ENCODE data around the gene POP4. TPM values are rescaled to one million over a fixed set of nuclear protein-coding genes. Genes with fewer than 3 reads are reported as not detected.
A peak's percentile ranks its signal among the peaks of the same experiment; 100 is the strongest.

The POP4 gene
- total and polyA plus RNA-seq, 5 donors: 50.2 to 78.3 (median 56.4) TPM

DNA sequence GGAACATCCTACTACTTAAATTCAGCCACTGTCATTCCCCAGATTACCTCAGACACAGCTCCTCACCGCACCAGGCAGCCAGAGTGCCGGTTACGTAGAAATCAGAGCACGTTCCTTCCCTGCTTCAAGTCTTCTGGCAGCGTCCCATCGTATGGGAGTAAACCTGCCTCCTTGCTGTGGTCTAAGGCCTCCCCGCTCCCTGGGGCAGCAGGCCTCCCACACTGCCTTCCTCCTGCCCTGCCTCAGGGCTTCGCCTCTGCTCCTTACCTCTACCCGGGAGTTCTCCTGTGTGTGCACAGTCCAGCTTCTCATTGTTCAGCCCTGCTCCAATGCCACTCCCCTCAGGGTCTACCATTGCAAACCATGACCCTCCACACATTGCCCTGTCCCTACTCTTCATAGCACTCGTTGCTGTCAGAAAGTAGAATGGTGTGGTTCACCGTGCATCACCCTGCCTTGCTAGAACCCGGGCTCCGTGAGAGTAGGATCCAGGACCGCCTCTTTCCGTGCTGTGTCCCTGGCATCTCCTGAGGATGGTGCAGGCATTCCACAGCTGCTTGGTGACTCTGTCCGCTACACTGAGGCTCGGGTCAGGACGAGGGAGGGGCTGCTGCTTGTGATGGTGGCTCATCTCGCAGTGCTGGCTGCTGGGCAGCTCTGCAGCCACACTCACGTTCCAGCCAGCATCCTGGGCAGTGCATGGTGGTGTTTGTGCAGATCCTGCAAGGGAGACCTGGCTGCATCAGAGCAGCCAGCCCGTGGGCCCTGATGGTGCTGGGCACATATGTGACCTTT lies 6.9 kb downstream of the POP4 start:
- 87% methylated on average over 21 of the region's 21 CpGs for WGBS
- Histone ChIP-seq H3K4me3 (ENCODE audit: low read length) (no peak overlapping the region), H3K27ac (ENCODE audit: low read length) (no peak overlapping the region), H3K27me3 (ENCODE audit: control insufficient read depth, insufficient read depth) (no peaks in the 10 kb centered on the region), H3K4me1 (ENCODE audit: control insufficient read depth, insufficient read depth, low read length) (no peaks in the 10 kb centered on the region), H3K9me3 (ENCODE audit: control insufficient read depth, low read length) (no peaks in the 10 kb centered on the region)
- no peak for ATAC-seq
- peak in 1 of 3 donors; percentile 15 for DNase-seq
- intact Hi-C loops (cut with DNase I): loop anchor here (5.0 to 10.0 kb wide), 6 partner anchors 49 to 109 kb away; partner anchors contain the start of genes C19orf12 (in 1 of the 4) and PLEKHF1 (in 1 of the 4)

DNA sequence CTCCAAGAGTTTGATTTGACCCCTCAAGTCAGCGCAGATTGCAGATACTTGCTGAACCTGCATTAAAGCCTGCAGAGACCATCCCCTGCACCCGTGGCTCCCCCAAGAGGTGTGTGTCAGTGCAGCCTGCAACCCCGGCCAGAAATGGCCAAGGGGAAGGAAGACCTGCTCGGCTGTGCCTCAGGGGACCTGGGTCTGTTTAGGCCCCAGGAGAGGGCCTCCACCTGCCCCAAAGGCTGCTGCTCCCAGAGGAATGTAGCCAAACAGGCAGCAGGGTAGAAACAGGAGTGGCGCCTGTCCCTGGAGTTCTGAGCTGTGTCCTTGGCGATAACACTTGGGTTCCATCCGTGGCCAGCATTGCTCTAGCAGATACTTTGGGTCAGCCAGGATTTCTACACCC lies 8.0 kb downstream of the POP4 start:
- Histone ChIP-seq H3K4me3 (ENCODE audit: low read length) (no peak overlapping the region), H3K27ac (ENCODE audit: low read length) (no peak overlapping the region), H3K4me1 (ENCODE audit: control insufficient read depth, insufficient read depth, low read length) (no peaks in the 10 kb centered on the region), H3K27me3 (ENCODE audit: control insufficient read depth, insufficient read depth) (no peaks in the 10 kb centered on the region), H3K9me3 (ENCODE audit: control insufficient read depth, low read length) (no peaks in the 10 kb centered on the region)
- DNase-seq (peak in 1 of 3 donors; percentile 16), ATAC-seq (no peak)
- intact Hi-C loops (cut with DNase I): loop anchor here (5.0 to 10.0 kb wide), 6 partner anchors 48 to 108 kb away; partner anchors contain the start of genes C19orf12 (in 1 of the 4) and PLEKHF1 (in 1 of the 4)
- 83% methylated on average over 7 of the region's 7 CpGs for WGBS

- Histone ChIP-seq H3K4me1 (ENCODE audit: control insufficient read depth, insufficient read depth, low read length) (no peaks in the 10 kb centered on the region), H3K4me3 (ENCODE audit: low read length) (no peak overlapping the region), H3K27me3 (ENCODE audit: control insufficient read depth, insufficient read depth) (no peaks in the 10 kb centered on the region), H3K27ac (ENCODE audit: low read length) (no peak overlapping the region), H3K9me3 (ENCODE audit: control insufficient read depth, low read length) (no peaks in the 10 kb centered on the region)
- WGBS: 87% methylated on average over 4 of the region's 4 CpGs
- ATAC-seq: no peak
- intact Hi-C loops (cut with DNase I): loop anchor here (5.0 to 10.0 kb wide), 6 partner anchors 48 to 108 kb away; partner anchors contain the start of genes C19orf12 (in 1 of the 4) and PLEKHF1 (in 1 of the 4)
- DNase-seq: no peak
Observed at GRCh38 chr19:29614780-29615179, 8.7 kb downstream of the POP4 start.

GRCh38 chr19:29615891-29616425 lies 9.9 kb downstream of the POP4 start:
- H3K27ac ChIP-seq (ENCODE audit: low read length): no peak overlapping the region
- peak in 1 of 3 donors; percentile 29 for DNase-seq
- no peaks in the 10 kb centered on the region for H3K27me3 ChIP-seq (ENCODE audit: control insufficient read depth, insufficient read depth)
- ATAC-seq: no peak
- H3K4me1 ChIP-seq (ENCODE audit: control insufficient read depth, insufficient read depth, low read length): no peaks in the 10 kb centered on the region
- 94% methylated on average over 10 of the region's 10 CpGs for WGBS
- H3K4me3 ChIP-seq (ENCODE audit: low read length): no peak overlapping the region
- intact Hi-C loops (cut with DNase I): loop anchor here in 1 of 4 donors (10.0 kb wide), 2 partner anchors 49 to 79 kb away; partner anchors contain the start of gene PLEKHF1
- H3K9me3 ChIP-seq (ENCODE audit: control insufficient read depth, low read length): no peaks in the 10 kb centered on the region

GRCh38 chr19:29616541-29616940 lies 10.5 kb downstream of the POP4 start:
- H3K9me3 ChIP-seq (ENCODE audit: control insufficient read depth, low read length): no peaks in the 10 kb centered on the region
- H3K27ac ChIP-seq (ENCODE audit: low read length): no peak overlapping the region
- H3K4me3 ChIP-seq (ENCODE audit: low read length): no peak overlapping the region
- no peaks in the 10 kb centered on the region for H3K4me1 ChIP-seq (ENCODE audit: control insufficient read depth, insufficient read depth, low read length)
- intact Hi-C loops (cut with DNase I): loop anchor here in 1 of 4 donors (10.0 kb wide), 2 partner anchors 48 to 78 kb away; partner anchors contain the start of gene PLEKHF1
- DNase-seq: peak in 1 of 3 donors; percentile 31
- H3K27me3 ChIP-seq (ENCODE audit: control insufficient read depth, insufficient read depth): no peaks in the 10 kb centered on the region
- 92% methylated on average over 16 of the region's 16 CpGs for WGBS
- peak in 1 of 2 donors; percentile 13 for ATAC-seq

DNA sequence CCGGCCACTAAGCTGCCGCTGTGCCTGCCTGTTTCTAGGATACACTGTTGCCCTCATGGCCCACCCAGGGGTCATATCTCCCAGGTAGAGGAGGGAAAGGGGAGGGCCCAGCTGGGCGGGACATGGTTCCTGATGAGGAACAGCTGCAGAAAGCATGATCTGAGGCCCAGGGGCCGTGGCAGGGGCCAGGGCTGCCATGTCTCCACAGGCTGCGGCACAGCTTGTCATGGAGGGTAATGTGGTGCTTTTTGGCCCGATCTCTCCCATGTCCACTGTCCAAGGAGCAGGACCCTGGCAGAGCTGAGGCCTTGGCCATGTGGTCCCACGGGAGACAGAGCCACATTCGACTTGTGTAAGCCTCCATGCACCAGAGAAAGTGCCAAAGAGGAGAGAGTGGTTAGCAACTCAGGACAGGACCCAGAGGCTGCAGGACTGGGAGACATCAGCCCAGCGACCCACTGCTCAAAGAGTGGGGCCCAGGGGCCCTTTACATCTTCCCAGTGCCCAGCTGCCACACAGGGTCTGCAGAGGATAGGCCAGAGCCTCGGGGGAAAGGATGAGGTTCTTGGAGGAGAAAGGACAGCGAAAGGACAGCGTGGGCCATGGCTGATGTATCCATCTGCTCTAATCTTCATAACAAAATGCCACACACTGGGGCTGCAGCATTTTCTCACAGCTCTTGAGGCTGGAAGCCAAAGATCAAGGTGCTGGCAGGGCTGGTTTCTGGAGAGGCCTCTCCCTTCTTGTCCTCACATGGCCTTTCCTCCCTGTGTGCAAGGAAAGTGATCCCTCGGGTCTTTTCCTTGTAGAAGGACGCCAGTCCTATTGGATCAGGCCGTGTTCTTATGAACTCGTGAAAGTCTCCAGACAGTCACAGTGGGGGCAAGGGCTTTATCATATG lies 11.5 kb downstream of the POP4 start:
- Histone ChIP-seq H3K4me3 (ENCODE audit: low read length) (no peak overlapping the region), H3K4me1 (ENCODE audit: control insufficient read depth, insufficient read depth, low read length) (no peaks in the 10 kb centered on the region), H3K9me3 (ENCODE audit: control insufficient read depth, low read length) (no peaks in the 10 kb centered on the region), H3K27me3 (ENCODE audit: control insufficient read depth, insufficient read depth) (no peaks in the 10 kb centered on the region), H3K27ac (ENCODE audit: low read length) (no peak overlapping the region)
- peak in 1 of 3 donors; percentile 42 for DNase-seq
- 83% methylated on average over 16 of the region's 16 CpGs for WGBS
- ATAC-seq: no peak
- intact Hi-C loops (cut with DNase I): loop anchor here in 1 of 4 donors (10.0 kb wide), 2 partner anchors 47 to 77 kb away; partner anchors contain the start of gene PLEKHF1

GRCh38 chr19:29618434-29618833 lies 12.4 kb downstream of the POP4 start:
- intact Hi-C loops (cut with DNase I): loop anchor here in 1 of 4 donors (10.0 kb wide), 2 partner anchors 46 to 76 kb away; partner anchors contain the start of gene PLEKHF1
- H3K4me1 ChIP-seq (ENCODE audit: control insufficient read depth, insufficient read depth, low read length): no peaks in the 10 kb centered on the region
- H3K27me3 ChIP-seq (ENCODE audit: control insufficient read depth, insufficient read depth): no peaks in the 10 kb centered on the region
- ATAC-seq: no peak
- no peaks in the 10 kb centered on the region for H3K9me3 ChIP-seq (ENCODE audit: control insufficient read depth, low read length)
- peak in 1 of 3 donors; percentile 25 for DNase-seq
- H3K27ac ChIP-seq (ENCODE audit: low read length): no peak overlapping the region
- no peak overlapping the region for H3K4me3 ChIP-seq (ENCODE audit: low read length)
- 82% methylated on average over 7 of the region's 7 CpGs for WGBS

- no peak overlapping the region for H3K4me3 ChIP-seq (ENCODE audit: low read length)
- H3K27me3 ChIP-seq (ENCODE audit: control insufficient read depth, insufficient read depth): no peaks in the 10 kb centered on the region
- ATAC-seq (no peak), DNase-seq (peak in 1 of 3 donors; percentile 6)
- WGBS: 64% methylated on average over 7 of the region's 7 CpGs
- H3K27ac ChIP-seq (ENCODE audit: low read length): no peak overlapping the region
- no peaks in the 10 kb centered on the region for H3K4me1 ChIP-seq (ENCODE audit: control insufficient read depth, insufficient read depth, low read length)
- intact Hi-C loops (cut with DNase I): loop anchor here in 1 of 4 donors (10.0 kb wide), 2 partner anchors 46 to 76 kb away; partner anchors contain the start of gene PLEKHF1
- H3K9me3 ChIP-seq (ENCODE audit: control insufficient read depth, low read length): no peaks in the 10 kb centered on the region
Observed at GRCh38 chr19:29618871-29619270, 12.8 kb downstream of the POP4 start.

DNA sequence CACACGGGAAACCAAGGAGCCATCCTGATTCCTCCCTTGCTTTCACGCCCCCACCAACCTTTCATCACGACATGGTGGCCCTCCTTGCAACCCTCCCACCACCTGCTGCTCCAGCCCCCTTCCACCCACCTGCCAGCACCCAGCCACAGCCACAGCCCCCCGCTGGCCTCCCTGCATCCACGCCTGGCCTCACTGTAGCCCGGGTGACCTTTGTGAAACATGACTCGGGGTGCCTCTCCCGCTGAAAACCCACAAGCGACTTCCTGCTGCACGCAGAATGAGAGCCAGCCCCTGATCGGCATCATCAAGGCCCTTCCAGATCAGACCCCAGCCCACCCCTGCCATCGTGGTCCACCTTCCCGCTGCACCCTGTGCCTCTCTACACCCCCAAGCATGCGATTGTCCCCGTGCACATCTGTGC lies 14.9 kb downstream of the POP4 start:
- Histone ChIP-seq H3K4me1 (ENCODE audit: control insufficient read depth, insufficient read depth, low read length) (no peaks in the 10 kb centered on the region), H3K27ac (ENCODE audit: low read length) (no peak overlapping the region), H3K27me3 (ENCODE audit: control insufficient read depth, insufficient read depth) (no peaks in the 10 kb centered on the region), H3K9me3 (ENCODE audit: control insufficient read depth, low read length) (no peaks in the 10 kb centered on the region), H3K4me3 (ENCODE audit: low read length) (no peak overlapping the region)
- DNase-seq (peak in 1 of 3 donors; percentile 20), ATAC-seq (no peak)
- intact Hi-C loops (cut with DNase I): no loop called here
- WGBS: 65% methylated on average over 15 of the region's 15 CpGs
